ENCODE measurements around the gene TEX54. TPM values are rescaled to one million over a fixed set of nuclear protein-coding genes. Genes with fewer than 3 reads are reported as not detected.
A peak's percentile ranks its signal among the peaks of the same experiment; 100 is the strongest.

Gene TEX54
- total RNA-seq, 4 donors from 2014 or later = not detected

DNA sequence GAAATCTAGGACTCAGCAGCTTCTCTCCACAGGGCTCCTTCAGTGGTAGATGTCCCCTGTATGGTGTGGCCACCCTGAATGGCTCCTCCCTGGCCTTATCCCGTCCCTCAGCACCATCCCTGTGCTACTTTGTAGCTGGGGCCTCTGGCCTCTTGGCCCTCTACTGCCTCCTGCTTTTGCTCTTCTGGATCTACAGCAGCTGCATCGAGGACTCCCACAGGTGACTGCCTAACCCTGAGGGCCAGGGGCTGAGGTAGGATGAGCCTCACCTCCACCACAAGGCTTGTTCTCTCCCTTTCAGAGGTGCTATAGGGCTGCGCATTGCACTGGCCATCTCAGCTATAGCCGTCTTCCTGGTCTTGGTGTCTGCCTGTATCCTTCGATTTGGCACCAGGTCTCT, 43.6 kb downstream of the TEX54 start:
- no peak for DNase-seq (ENCODE audit: low spot score in 2 of 2)
- Histone ChIP-seq H3K27me3 (no peaks in the 10 kb centered on the region), H3K4me1 (peaks cover 6 to 60% (median 42%) of the 10 kb centered on the region in 4 donors), H3K27ac (peak overlapping the region in 1 of 4 donors; percentile 36), H3K9me3 (no peaks in the 10 kb centered on the region), H3K36me3 (peaks cover 0 to 46% (median under 1%) of the 10 kb centered on the region in 3 donors), H3K4me3 (no peak overlapping the region)
- TF ChIP-seq, protein P1, sequence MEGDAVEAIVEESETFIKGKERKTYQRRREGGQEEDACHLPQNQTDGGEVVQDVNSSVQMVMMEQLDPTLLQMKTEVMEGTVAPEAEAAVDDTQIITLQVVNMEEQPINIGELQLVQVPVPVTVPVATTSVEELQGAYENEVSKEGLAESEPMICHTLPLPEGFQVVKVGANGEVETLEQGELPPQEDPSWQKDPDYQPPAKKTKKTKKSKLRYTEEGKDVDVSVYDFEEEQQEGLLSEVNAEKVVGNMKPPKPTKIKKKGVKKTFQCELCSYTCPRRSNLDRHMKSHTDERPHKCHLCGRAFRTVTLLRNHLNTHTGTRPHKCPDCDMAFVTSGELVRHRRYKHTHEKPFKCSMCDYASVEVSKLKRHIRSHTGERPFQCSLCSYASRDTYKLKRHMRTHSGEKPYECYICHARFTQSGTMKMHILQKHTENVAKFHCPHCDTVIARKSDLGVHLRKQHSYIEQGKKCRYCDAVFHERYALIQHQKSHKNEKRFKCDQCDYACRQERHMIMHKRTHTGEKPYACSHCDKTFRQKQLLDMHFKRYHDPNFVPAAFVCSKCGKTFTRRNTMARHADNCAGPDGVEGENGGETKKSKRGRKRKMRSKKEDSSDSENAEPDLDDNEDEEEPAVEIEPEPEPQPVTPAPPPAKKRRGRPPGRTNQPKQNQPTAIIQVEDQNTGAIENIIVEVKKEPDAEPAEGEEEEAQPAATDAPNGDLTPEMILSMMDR (IDR thresholded peaks at IDR 0.05) = no peak
- TF ChIP-seq POLR2A (IDR thresholded peaks at IDR 0.05) (no peak), EP300 (IDR thresholded peaks at IDR 0.05) (no peak)
- 70 to 74% methylated on average over 5 of the region's 5 CpGs for WGBS, 2 donors

DNA sequence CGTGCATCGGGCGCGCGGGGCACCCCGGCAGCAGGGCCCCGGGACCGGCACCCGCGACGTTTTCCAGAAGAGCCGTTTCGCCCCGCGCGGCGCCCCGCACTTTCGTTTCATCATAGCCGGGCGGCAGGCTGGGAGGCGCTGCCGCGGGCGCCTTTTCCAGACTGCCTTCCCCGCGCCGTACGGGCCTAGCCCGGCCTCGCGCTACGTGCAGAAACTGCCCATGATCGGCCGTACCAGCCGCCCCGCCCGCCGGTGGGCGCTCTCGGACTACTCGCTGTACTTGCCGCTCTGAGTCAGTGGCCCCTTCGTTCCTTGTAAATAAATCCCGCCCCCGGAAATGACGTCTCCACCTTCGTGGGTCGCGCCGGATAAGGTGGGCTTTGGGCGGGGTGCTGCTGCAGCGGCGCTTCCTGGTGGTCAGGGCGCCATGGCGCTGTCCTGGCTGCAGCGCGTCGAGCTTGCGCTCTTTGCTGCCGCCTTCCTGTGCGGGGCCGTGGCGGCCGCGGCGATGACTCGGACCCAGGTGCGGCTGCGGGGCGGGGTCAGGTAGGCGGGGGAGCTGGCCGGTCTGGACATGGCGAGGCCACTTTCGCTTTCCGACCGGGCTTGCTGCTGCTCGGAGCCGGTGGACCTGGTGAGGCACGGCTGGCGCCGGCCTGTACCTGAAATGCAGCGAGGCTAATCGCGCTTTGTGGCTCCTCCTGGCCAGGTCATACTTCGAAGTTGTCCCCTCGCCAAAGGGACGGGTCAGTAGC, 45.5 kb downstream of the TEX54 start, which contains the start of gene TMEM179B:
Gene TMEM179B, plus strand, starts transcription at position 398 of the 755 bp plus-strand sequence. Its CDS starts 30 bp downstream, at position 428.
- peaks cover 6 to 54% (median 37%) of the 10 kb centered on the region in 4 donors for H3K4me1 ChIP-seq

DNA sequence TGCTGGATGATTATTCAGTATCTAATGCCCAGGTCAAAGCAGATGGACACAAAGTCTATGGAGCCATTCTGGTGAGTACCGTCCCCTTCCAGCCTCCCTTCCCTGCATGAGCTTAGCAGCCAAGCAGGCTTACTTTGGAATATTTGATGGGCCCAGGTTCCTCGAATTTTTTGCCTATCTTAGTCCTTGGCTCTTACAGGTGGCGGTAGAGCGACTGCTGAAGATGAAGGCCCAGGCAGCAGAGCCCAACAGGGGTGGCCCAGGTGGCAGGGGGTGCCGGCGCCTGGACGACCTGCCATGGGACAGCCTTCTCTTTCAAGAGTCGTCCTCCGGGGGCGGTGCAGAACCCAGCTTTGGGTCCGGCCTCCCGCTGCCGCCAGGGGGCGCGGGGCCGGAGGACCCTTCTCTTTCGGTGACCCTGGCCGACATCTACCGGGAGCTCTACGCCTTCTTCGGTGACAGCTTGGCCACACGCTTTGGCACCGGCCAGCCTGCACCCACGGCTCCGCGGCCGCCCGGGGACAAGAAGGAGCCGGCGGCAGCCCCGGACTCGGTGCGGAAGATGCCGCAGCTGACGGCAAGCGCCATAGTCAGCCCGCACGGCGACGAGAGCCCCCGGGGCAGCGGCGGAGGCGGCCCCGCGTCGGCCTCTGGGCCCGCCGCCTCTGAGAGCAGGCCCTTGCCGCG, 46.2 kb downstream of the TEX54 start:
- Histone ChIP-seq H3K4me3 (peak overlapping the region; percentile 87 to 100 (median 97)), H3K27me3 (no peaks in the 10 kb centered on the region), H3K9me3 (no peaks in the 10 kb centered on the region), H3K27ac (peak overlapping the region; percentile 88 to 99 (median 98)), H3K4me1 (peaks cover 6 to 50% (median 34%) of the 10 kb centered on the region in 4 donors), H3K36me3 (peaks cover 0 to 41% (median 0%) of the 10 kb centered on the region in 3 donors)
- 1 to 6% methylated on average over 6 to 11 of the region's 51 CpGs for WGBS, 2 donors
- DNase-seq (ENCODE audit: low spot score in 2 of 2) = peak; percentile 76 to 82
- TF ChIP-seq EP300 (IDR thresholded peaks at IDR 0.05) (no peak), POLR2A (IDR thresholded peaks at IDR 0.05) (no peak)
- TF ChIP-seq, protein P1 (IDR thresholded peaks at IDR 0.05) = peak; percentile 93 to 98 (median 96)

More for the DNA sequence above, 45.5 kb downstream of the TEX54 start, which contains the start of gene TMEM179B:
- no peaks in the 10 kb centered on the region for H3K27me3 ChIP-seq
- no peaks in the 10 kb centered on the region for H3K9me3 ChIP-seq
- DNase-seq (ENCODE audit: low spot score in 2 of 2) = peak; percentile 98 to 100
- H3K36me3 ChIP-seq = peaks cover 0 to 38% (median 0%) of the 10 kb centered on the region in 3 donors
- peak within 1 kb of the TSS; percentile 87 to 100 (median 97) for H3K4me3 ChIP-seq
- TF ChIP-seq EP300 (IDR thresholded peaks at IDR 0.05) (peak; percentile 90 to 99), POLR2A (IDR thresholded peaks at IDR 0.05) (peak; percentile 83 to 98)
- TF ChIP-seq, protein P1 (IDR thresholded peaks at IDR 0.05) = peak in 2 of 5 experiments; percentile 38 to 55
- H3K27ac ChIP-seq = peak within 1 kb of the TSS; percentile 88 to 99 (median 98)
- 0% methylated on average over 3 to 52 of the region's 88 CpGs for WGBS, 2 donors

DNA sequence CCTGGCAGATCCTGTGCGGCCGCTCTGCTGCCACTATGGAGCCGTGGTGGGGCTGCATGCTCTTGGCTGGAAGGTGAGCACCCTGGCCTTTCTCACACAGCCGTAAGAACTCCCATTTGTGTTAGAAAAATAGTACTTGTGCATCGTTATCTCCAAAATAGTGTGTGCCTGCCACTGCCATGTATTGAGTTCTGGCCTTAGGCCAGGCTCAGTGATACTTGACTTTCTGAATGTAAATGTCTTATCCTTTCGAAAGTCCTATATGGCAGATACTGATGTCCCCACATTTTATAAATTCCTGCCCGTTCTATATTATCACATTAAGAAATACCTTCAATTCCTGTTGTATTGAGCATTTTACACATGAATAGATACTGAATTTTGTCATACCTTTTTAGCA, 49.9 kb downstream of the TEX54 start:
- WGBS, 2 donors = 90 to 94% methylated on average over 7 of the region's 7 CpGs
- peaks cover 6 to 17% (median 10%) of the 10 kb centered on the region in 4 donors for H3K4me1 ChIP-seq
- no peak overlapping the region for H3K27ac ChIP-seq
- no peak for TF ChIP-seq POLR2A (IDR thresholded peaks at IDR 0.05)
- TF ChIP-seq, protein P1 (IDR thresholded peaks at IDR 0.05) = no peak
- TF ChIP-seq EP300 (IDR thresholded peaks at IDR 0.05) = no peak
- no peak overlapping the region for H3K4me3 ChIP-seq
- DNase-seq (ENCODE audit: low spot score in 2 of 2) = no peak
- peaks cover 0 to 47% (median 0%) of the 10 kb centered on the region in 3 donors for H3K36me3 ChIP-seq
- no peaks in the 10 kb centered on the region for H3K27me3 ChIP-seq
- H3K9me3 ChIP-seq = no peaks in the 10 kb centered on the region

Small RNAs within 50 kb of the gene (small RNA-seq; reads per million reads assigned to genes)
- gene MIR6514 (not detected), gene RF00099 (not detected), gene RNU6-118P (not detected), gene SNORD22 (not detected), gene SNORD26 (not detected), gene SNORD27 (not detected), gene SNORD28 (not detected), gene SNORD30 (1,238 reads per million, percentile 98 among the genes with 10 or more reads in this experiment)

Other genes starting within 250 kb of the TEX54 start
- 10 to 100 TPM in 3 of 4 donors, 1 to 10 TPM in 1; 8.3 to 18.8 (median 14.2) TPM for gene TUT1, start 241.3 kb downstream of the TEX54 start, total RNA-seq
- 10 to 100 TPM; 79.5 to 95.3 (median 88.8) TPM for gene MTA2, start 231.0 kb downstream of the TEX54 start, total RNA-seq
- gene EML3, start 220.1 kb downstream of the TEX54 start, total RNA-seq = 100 to 1,000 TPM in 2 of 4 donors, 10 to 100 TPM in 2; 64.9 to 138 (median 93.9) TPM
- 10 to 100 TPM in 3 of 4 donors, 1 to 10 TPM in 1; 9.3 to 13.8 (median 11.2) TPM for gene ROM1, start 219.6 kb downstream of the TEX54 start, total RNA-seq
- 10 to 100 TPM; 35.4 to 60.3 (median 50.7) TPM for gene B3GAT3, start 210.9 kb downstream of the TEX54 start, total RNA-seq
- gene GANAB, start 186.2 kb downstream of the TEX54 start, total RNA-seq = 100 to 1,000 TPM; 107 to 150 (median 121) TPM
- 10 to 100 TPM; 14.0 to 22.8 (median 20.3) TPM for gene INTS5, start 179.5 kb downstream of the TEX54 start, total RNA-seq
- gene C11orf98, start 167.6 kb downstream of the TEX54 start, total RNA-seq = 10 to 100 TPM; 32.7 to 48.0 (median 40.8) TPM
- 10 to 100 TPM in 1 of 4 donors, 1 to 10 TPM in 3; 2.6 to 17.0 (median 5.7) TPM for gene CSKMT, start 167.5 kb downstream of the TEX54 start, total RNA-seq
- 10 to 100 TPM in 3 of 4 donors, 1 to 10 TPM in 1; 7.6 to 22.2 (median 14.6) TPM for gene UQCC3, start 161.2 kb downstream of the TEX54 start, total RNA-seq
- 10 to 100 TPM in 1 of 4 donors, 1 to 10 TPM in 3; 3.9 to 11.1 (median 5.4) TPM for gene LBHD1, start 160.6 kb downstream of the TEX54 start, total RNA-seq
- gene UBXN1, start 153.8 kb downstream of the TEX54 start, total RNA-seq = 100 to 1,000 TPM; 140 to 205 (median 162) TPM
- gene LRRN4CL, start 143.3 kb downstream of the TEX54 start, total RNA-seq = 10 to 100 TPM; 44.6 to 64.8 (median 48.4) TPM
- gene BSCL2, start 125.4 kb downstream of the TEX54 start, total RNA-seq = 100 to 1,000 TPM in 2 of 4 donors, 10 to 100 TPM in 2; 58.8 to 149 (median 93.2) TPM
- 1 to 10 TPM in 1 of 4 donors, under 1 TPM in 1, not detected in 2; 0.63 to 2.6 TPM for gene GNG3, start 125.2 kb downstream of the TEX54 start, total RNA-seq
- gene HNRNPUL2, start 105.4 kb downstream of the TEX54 start, total RNA-seq = 10 to 100 TPM; 24.7 to 34.8 (median 28.6) TPM
- gene TTC9C, start 104.4 kb downstream of the TEX54 start, total RNA-seq = 10 to 100 TPM; 20.1 to 37.1 (median 23.6) TPM
- 1 to 10 TPM; 8.1 to 9.8 (median 8.9) TPM for gene ZBTB3, start 78.7 kb downstream of the TEX54 start, total RNA-seq
- gene POLR2G, start 71.3 kb downstream of the TEX54 start, total RNA-seq = 10 to 100 TPM; 49.2 to 70.0 (median 53.6) TPM
- 10 to 100 TPM; 23.2 to 38.8 (median 33.1) TPM for gene TAF6L, start 61.4 kb downstream of the TEX54 start, total RNA-seq
- gene TMEM179B, start 45.4 kb downstream of the TEX54 start, total RNA-seq = 100 to 1,000 TPM in 1 of 4 donors, 10 to 100 TPM in 3; 80.8 to 105 (median 94.9) TPM
- gene TMEM223, start 40.8 kb downstream of the TEX54 start, total RNA-seq = 10 to 100 TPM; 22.9 to 40.4 (median 31.3) TPM
- 10 to 100 TPM; 51.3 to 94.4 (median 67.0) TPM for gene NXF1, start 27.4 kb downstream of the TEX54 start, total RNA-seq
- gene STX5, start 790 bp downstream of the TEX54 start, total RNA-seq = 10 to 100 TPM; 25.9 to 39.1 (median 29.2) TPM
- 10 to 100 TPM; 31.7 to 75.0 (median 48.0) TPM for gene WDR74, start 6.7 kb upstream of the TEX54 start, total RNA-seq
- gene SLC3A2, start 48.1 kb upstream of the TEX54 start, total RNA-seq = 100 to 1,000 TPM; 108 to 148 (median 133) TPM
- gene CHRM1, start 88.5 kb upstream of the TEX54 start, total RNA-seq = not detected
- gene SLC22A6, start 152.1 kb upstream of the TEX54 start, total RNA-seq = not detected
- not detected for gene SLC22A8, start 183.0 kb upstream of the TEX54 start, total RNA-seq